ENCODE results near the gene CHRNA5. TPM values are rescaled to one million over a fixed set of nuclear protein-coding genes. Genes with fewer than 3 reads are reported as not detected.
A peak's percentile ranks its signal among the peaks of the same experiment; 100 is the strongest.
"Not testable (repeated sequence)": the region's sequence is repeated elsewhere in the genome, so short reads cannot be mapped to it uniquely, and the experiment has no call there.

The CHRNA5 gene
- total RNA-seq, 2 donors from 2014 or later = 0.27 to 1.6 TPM

GRCh38 chr15:78536134-78536533 lies 29.2 kb upstream of the CHRNA5 start:
- DNase-seq (ENCODE audit: low spot score) = no peak
- no peak for TF ChIP-seq CTCF (IDR thresholded peaks at IDR 0.05)
- H3K4me1 ChIP-seq (ENCODE audit: control insufficient read depth in 1 of 2, low read depth in 2 of 2) = peaks cover 2 to 6% of the 10 kb centered on the region in 2 donors

GRCh38 chr15:78537266-78537905 lies 27.9 kb upstream of the CHRNA5 start:
- Histone ChIP-seq H3K36me3 (no peaks in the 10 kb centered on the region), H3K27ac (no peak overlapping the region), H3K27me3 (replicated peaks; ENCODE audit: insufficient read depth) (no peaks in the 10 kb centered on the region), H3K4me3 (no peak overlapping the region), H3K4me1 (ENCODE audit: control insufficient read depth in 1 of 2, low read depth in 2 of 2) (peaks cover 13 to 19% of the 10 kb centered on the region in 2 donors), H3K9me3 (no peaks in the 10 kb centered on the region)
- no peak for DNase-seq (ENCODE audit: low spot score)
- TF ChIP-seq CTCF (IDR thresholded peaks at IDR 0.05) = no peak
- ATAC-seq (ENCODE audit: insufficient number of reproducible peaks, low FRiP score, low read depth) = no peak

More at GRCh38 chr15:78536134-78536533, 29.2 kb upstream of the CHRNA5 start:
- H3K27me3 ChIP-seq (replicated peaks; ENCODE audit: insufficient read depth) = no peaks in the 10 kb centered on the region
- no peaks in the 10 kb centered on the region for H3K36me3 ChIP-seq
- no peaks in the 10 kb centered on the region for H3K9me3 ChIP-seq
- no peak for ATAC-seq (ENCODE audit: insufficient number of reproducible peaks, low FRiP score, low read depth)
- H3K4me3 ChIP-seq = no peak overlapping the region
- no peak overlapping the region for H3K27ac ChIP-seq

DNA sequence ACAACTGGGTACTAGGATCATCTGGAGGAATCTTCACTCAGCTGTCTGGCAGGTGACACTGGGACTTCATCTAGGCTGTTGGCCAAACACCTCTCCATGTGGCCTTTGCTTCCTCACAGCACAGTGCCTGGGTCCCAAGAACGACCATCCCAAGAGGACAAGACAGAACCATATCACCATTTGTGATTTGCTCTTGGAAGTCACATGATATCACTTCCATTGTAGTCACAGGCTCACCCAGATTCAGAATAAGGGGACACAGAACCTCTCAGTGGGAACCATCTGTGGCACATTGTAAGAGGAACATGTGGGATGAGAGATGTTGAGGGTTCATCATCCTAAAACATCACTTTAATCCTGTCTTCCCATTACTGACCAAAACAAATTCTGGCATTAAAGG lies 27.0 kb upstream of the CHRNA5 start:
- no peak for TF ChIP-seq CTCF (IDR thresholded peaks at IDR 0.05)
- DNase-seq (ENCODE audit: low spot score) = no peak
- Histone ChIP-seq H3K9me3 (no peaks in the 10 kb centered on the region), H3K27ac (no peak overlapping the region), H3K27me3 (replicated peaks; ENCODE audit: insufficient read depth) (no peaks in the 10 kb centered on the region), H3K36me3 (peaks cover 8% of the 10 kb centered on the region), H3K4me3 (no peak overlapping the region), H3K4me1 (ENCODE audit: control insufficient read depth in 1 of 2, low read depth in 2 of 2) (peaks cover 17 to 28% of the 10 kb centered on the region in 2 donors)
- no peak for ATAC-seq (ENCODE audit: insufficient number of reproducible peaks, low FRiP score, low read depth)

DNA sequence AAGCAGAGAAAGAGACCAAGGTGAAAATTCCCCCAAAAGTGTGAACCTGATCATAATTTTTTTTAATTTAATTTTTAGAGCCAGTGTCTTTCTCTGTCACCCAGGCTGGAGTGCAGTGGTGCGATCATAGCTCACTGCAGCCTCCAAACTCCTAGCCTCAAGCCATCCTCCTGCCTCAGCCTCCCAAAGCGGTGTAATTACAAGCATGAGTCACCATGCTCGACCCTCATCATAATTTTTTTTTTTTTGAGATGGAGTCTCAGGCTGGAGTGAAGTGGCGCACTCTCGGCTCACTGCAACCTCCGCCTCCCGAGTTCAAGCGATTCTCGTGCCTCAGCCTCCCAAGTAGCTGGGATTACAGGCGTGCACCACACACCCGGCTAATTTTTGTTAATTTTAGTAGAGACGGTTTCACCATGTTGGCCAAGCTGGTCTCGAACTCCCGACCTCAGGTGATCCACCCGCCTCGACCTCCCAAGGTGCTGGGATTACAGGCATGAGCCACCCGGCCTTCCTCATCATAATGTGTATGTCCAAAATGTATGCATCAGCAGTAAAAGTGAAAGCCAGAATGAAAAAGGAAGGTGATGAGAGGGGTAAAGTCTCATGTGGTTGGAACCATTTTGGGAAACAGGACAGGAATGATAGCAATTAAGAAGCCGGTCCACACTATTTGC lies 25.7 kb upstream of the CHRNA5 start:
- H3K36me3 ChIP-seq = peaks cover 12% of the 10 kb centered on the region
- peaks cover 17 to 28% of the 10 kb centered on the region in 2 donors for H3K4me1 ChIP-seq (ENCODE audit: control insufficient read depth in 1 of 2, low read depth in 2 of 2)
- not testable (repeated sequence) for DNase-seq (ENCODE audit: low spot score); H3K27me3 ChIP-seq (replicated peaks; ENCODE audit: insufficient read depth); ATAC-seq (ENCODE audit: insufficient number of reproducible peaks, low FRiP score, low read depth); H3K9me3 ChIP-seq
- H3K4me3 ChIP-seq = peak overlapping the region; percentile 97
- H3K27ac ChIP-seq = peak overlapping the region; percentile 88 to 96

DNA sequence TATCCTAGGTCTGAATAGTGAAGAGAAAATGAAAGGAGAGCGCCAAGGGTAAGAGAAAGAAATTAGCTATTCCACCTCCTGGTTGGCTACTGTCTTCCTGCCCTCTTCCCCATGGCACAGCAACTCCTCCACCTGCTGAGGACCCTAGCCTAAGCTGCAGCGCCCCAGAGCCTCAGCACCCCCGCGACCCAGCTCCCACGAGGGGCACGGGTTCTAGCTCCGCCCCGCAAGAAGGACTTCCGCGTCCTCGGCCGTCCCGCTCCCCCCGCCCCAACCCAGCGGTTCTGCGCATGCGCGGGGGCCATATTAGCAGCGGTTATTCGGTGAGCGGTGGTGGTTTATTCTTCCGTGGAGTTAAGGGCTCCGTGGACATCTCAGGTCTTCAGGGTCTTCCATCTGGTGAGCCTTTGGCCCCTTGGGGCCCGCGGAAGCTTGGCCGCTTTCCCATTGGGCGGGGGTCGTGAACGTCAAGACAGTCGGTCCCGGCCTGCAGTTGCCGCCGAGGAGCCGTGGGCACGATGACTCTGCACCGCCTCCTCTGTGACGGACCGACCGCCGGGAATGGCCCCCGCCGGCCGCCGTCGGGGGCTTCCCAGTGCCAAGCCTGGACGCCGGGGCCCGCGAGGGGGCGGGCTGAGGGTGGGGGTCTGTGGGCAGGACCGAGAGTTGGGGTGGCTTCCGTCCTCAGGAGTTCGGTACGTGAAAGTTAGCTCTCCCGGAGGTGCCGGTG lies 25.0 kb upstream of the CHRNA5 start, which contains the start of gene PSMA4:
PSMA4 (plus strand) TSS at position 304 of the 730 bp plus-strand sequence. CDS start 1,484 bp downstream, outside the sequence.
- Histone ChIP-seq H3K27me3 (replicated peaks; ENCODE audit: insufficient read depth) (no peaks in the 10 kb centered on the region), H3K4me3 (peak within 1 kb of the TSS; percentile 97), H3K36me3 (peaks cover 13% of the 10 kb centered on the region), H3K27ac (peak within 1 kb of the TSS; percentile 88 to 96), H3K9me3 (no peaks in the 10 kb centered on the region), H3K4me1 (ENCODE audit: control insufficient read depth in 1 of 2, low read depth in 2 of 2) (peaks cover 17 to 28% of the 10 kb centered on the region in 2 donors)
- peak; percentile 95 for ATAC-seq (ENCODE audit: insufficient number of reproducible peaks, low FRiP score, low read depth)
- peak; percentile 18 for TF ChIP-seq CTCF (IDR thresholded peaks at IDR 0.05)
- DNase-seq (ENCODE audit: low spot score) = peak; percentile 80
